SKM-1 (cell line): Measurements from ENCODE around the gene ZFP36L1.

Experiments used
- DNase-seq: peaks from one replicate; lab custom pipeline; 2025; ENCODE audit not compliant: unreplicated experiment; lab: John Stamatoyannopoulos, UW

Gene ZFP36L1

DNA sequence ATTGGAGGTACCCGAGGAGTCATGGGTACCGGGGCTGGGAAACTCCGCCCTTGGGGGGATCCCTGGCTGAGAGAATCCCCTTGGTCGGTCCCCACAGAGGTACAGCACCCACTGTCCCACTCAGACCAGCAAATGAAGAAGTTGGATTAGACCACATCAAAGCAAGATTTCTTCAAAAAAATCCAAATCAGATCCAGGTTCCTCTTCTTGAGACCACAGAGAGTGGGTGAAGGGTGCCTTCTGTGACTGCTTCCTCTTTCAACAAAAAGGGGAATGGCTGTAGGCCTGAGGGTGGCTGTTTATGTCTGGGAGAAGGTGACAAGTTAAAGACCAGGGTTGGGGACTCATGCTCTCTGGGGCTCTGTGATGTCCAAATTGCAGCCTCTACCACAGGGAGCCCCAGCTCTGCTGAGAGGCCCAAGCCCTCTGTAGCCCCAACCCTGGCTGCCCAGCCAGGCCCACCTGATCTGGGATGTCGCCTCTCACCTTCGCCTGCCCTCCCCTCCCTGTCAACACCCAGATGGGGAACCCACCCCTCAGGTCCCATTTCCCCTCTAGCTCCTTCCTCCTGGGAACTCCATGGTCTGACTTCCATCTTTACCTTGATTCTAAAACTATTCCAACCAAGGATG is 50.9 kb downstream of the ZFP36L1 start:
- peak; percentile 61 for DNase-seq

DNA sequence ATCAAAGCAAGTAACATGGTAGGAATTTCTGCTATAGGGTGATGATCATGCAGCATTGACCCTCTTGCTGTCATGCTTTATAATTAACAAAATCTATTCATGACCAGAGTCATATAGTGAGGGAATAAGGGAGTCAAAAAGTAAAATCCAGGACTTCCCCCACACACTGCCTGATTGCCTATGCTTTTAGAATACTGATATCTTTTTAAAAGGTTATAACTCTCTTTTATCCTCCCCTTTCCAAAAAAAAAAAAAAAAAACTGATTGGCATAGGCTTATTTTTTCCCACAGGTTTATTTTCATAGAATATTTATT is 51.4 kb downstream of the ZFP36L1 start:
- DNase-seq, result no peak

- no peak for DNase-seq
These were observed 51.9 kb downstream of the ZFP36L1 start for GRCh38 chr14:68740788-68741476.

DNA sequence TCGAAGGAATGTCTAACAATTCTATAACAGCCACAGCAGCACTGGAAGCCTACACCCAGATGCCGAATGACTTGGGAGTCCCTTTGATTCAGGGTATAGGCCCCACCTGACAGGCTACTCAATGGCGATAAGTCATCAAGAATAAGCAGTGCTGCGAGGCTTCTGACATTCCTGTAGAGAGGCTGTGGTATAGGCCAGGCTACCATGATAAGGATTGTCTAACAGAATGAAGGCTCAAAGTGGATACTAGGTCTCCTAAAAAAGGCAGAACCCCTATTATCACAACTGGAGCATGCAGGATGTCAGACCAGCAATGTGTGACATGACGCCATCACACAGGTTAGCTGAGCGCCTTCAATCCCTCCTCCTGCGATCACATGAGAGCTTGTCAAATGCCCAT is 53.2 kb downstream of the ZFP36L1 start:
- no peak for DNase-seq

GRCh38 chr14:68738559-68738958 is 54.3 kb downstream of the ZFP36L1 start:
- no peak for DNase-seq
